Measurements from ENCODE around the gene DLG2.
A peak's percentile ranks its signal among the peaks of the same experiment; 100 is the strongest.

The DLG2 gene

GRCh38 chr11:84419616-84420015 is 1207.5 kb downstream of the DLG2 start:
- no peak for TF ChIP-seq CTCF (conservative IDR thresholded peaks at IDR 0.05; ENCODE audit: low read depth, low read length)
- no peak for DNase-seq (ENCODE audit: low read depth)
- H3K4me3 ChIP-seq (ENCODE audit: low read depth, low read length): no peak overlapping the region

GRCh38 chr11:84414920-84415319 is 1212.2 kb downstream of the DLG2 start:
- H3K4me3 ChIP-seq (ENCODE audit: low read depth, low read length): no peak overlapping the region
- TF ChIP-seq CTCF (conservative IDR thresholded peaks at IDR 0.05; ENCODE audit: low read depth, low read length): no peak
- DNase-seq (ENCODE audit: low read depth): no peak

GRCh38 chr11:84413549-84413948 is 1213.6 kb downstream of the DLG2 start:
- H3K4me3 ChIP-seq (ENCODE audit: low read depth, low read length): no peak overlapping the region
- no peak for DNase-seq (ENCODE audit: low read depth)
- no peak for TF ChIP-seq CTCF (conservative IDR thresholded peaks at IDR 0.05; ENCODE audit: low read depth, low read length)

GRCh38 chr11:84412862-84413261 is 1214.3 kb downstream of the DLG2 start:
- no peak overlapping the region for H3K4me3 ChIP-seq (ENCODE audit: low read depth, low read length)
- TF ChIP-seq CTCF (conservative IDR thresholded peaks at IDR 0.05; ENCODE audit: low read depth, low read length): no peak

GRCh38 chr11:84408946-84409411 is 1218.2 kb downstream of the DLG2 start:
- H3K4me3 ChIP-seq (ENCODE audit: low read depth, low read length): no peak overlapping the region
- TF ChIP-seq CTCF (conservative IDR thresholded peaks at IDR 0.05; ENCODE audit: low read depth, low read length): no peak
- DNase-seq (ENCODE audit: low read depth): peak; percentile 2

More at GRCh38 chr11:84412862-84413261, 1214.3 kb downstream of the DLG2 start:
- DNase-seq (ENCODE audit: low read depth): no peak

GRCh38 chr11:84407091-84407490 is 1220.1 kb downstream of the DLG2 start:
- TF ChIP-seq CTCF (conservative IDR thresholded peaks at IDR 0.05; ENCODE audit: low read depth, low read length): no peak
- DNase-seq (ENCODE audit: low read depth): no peak
- no peak overlapping the region for H3K4me3 ChIP-seq (ENCODE audit: low read depth, low read length)

- peak; percentile 56 for DNase-seq (ENCODE audit: low read depth)
- H3K4me3 ChIP-seq (ENCODE audit: low read depth, low read length): no peak overlapping the region
- peak; percentile 65 for TF ChIP-seq CTCF (conservative IDR thresholded peaks at IDR 0.05; ENCODE audit: low read depth, low read length)
These were observed 1229.0 kb downstream of the DLG2 start for GRCh38 chr11:84398017-84398626.

Measured in choroid plexus epithelial cell (primary cell).